K562 (cell line): Measurements from ENCODE around the gene TGFB2.

ENCODE experiments used
- ATF1 ChIP-seq, 2 experiments: fragments of 450-650 bp in 1 of 2; IDR thresholded peaks; 2 replicates each; pipeline ENCODE4 v1.6.1; 2016; ENCODE audit warnings: missing compliant biosample characterization in 1 of 2, missing genetic modification characterization in 1 of 2
- CBX1 ChIP-seq: sonication (generic); IDR thresholded peaks from 2 replicates; pipeline ENCODE4 v1.6.1; 2016; ENCODE audit warnings: antibody characterized with exemption, low read depth, mild to moderate bottlenecking
- EGR1 ChIP-seq: fragments of 450-650 bp; conservative IDR thresholded peaks from 2 replicates; pipeline ENCODE4 v1.6.1; 2017; ENCODE audit warnings: mild to moderate bottlenecking
- PHF8 ChIP-seq: fragments of 200-600 bp; sonication (generic); IDR thresholded peaks from 2 replicates; pipeline ENCODE4 v1.6.1; 2012; ENCODE audit warnings: mixed run types, mild to moderate bottlenecking, inconsistent platforms, low read length, moderate library complexity, borderline replicate concordance
- POLR2AphosphoS5 ChIP-seq: IDR thresholded peaks from 2 replicates; pipeline ENCODE4 v1.6.1; 2011; ENCODE audit warnings: mild to moderate bottlenecking, low read depth, low read length, moderate library complexity; ENCODE audit not compliant: control insufficient read depth, insufficient read depth
- TF ChIP-seq, protein P1 (sequence below), 3 experiments: IDR thresholded peaks in 2 of 3; conservative IDR thresholded peaks in 1 of 3; 2 replicates each; pipeline ENCODE4 v1.5.1; 2011 to 2012; ENCODE audit warnings: low read length in 3 of 3, mild to moderate bottlenecking in 3 of 3, control low read depth in 2 of 3, improper control_type of control experiment in 1 of 3, inconsistent platforms in 1 of 3, low read depth in 1 of 3, mixed read lengths in 1 of 3, moderate library complexity in 1 of 3; ENCODE audit not compliant: insufficient read depth in 2 of 3

GRCh38 chr1:218330043-218330623, 15.0 kb upstream of the TGFB2 start:
- TF ChIP-seq, protein P1, sequence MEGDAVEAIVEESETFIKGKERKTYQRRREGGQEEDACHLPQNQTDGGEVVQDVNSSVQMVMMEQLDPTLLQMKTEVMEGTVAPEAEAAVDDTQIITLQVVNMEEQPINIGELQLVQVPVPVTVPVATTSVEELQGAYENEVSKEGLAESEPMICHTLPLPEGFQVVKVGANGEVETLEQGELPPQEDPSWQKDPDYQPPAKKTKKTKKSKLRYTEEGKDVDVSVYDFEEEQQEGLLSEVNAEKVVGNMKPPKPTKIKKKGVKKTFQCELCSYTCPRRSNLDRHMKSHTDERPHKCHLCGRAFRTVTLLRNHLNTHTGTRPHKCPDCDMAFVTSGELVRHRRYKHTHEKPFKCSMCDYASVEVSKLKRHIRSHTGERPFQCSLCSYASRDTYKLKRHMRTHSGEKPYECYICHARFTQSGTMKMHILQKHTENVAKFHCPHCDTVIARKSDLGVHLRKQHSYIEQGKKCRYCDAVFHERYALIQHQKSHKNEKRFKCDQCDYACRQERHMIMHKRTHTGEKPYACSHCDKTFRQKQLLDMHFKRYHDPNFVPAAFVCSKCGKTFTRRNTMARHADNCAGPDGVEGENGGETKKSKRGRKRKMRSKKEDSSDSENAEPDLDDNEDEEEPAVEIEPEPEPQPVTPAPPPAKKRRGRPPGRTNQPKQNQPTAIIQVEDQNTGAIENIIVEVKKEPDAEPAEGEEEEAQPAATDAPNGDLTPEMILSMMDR (IDR thresholded peaks at IDR 0.05 in 2 of 3, conservative IDR thresholded peaks at IDR 0.05 in 1 of 3; ENCODE audit: insufficient read depth in 2 of 3, low read depth in 1 of 3, low read length in 3 of 3): peak; percentile 26 to 80 (median 46); a peak in 4 of 6 replicates
- TF ChIP-seq POLR2AphosphoS5 (no peak), CBX1 (no peak), ATF1 (CRISPR knock-in tag; IDR thresholded peaks at IDR 0.05) (no peak), ATF1 (tag; IDR thresholded peaks at IDR 0.05) (no peak), EGR1 (no peak), PHF8 (no peak)
